KMS-11 (cell line): ENCODE measurements around the gene NFE2L2.
"Not testable (repeated sequence)": the region's sequence is repeated elsewhere in the genome, so short reads cannot be mapped to it uniquely, and the experiment has no call there.

Source experiments
- H2AFZ ChIP-seq: fragments of 200-600 bp; sonication (generic); 2 replicates; pipeline ENCODE4 v1.6.1; 2016; ENCODE audit warnings: antibody characterized with exemption, mixed run types, low read depth
- H3K27ac ChIP-seq: fragments of 200-600 bp; sonication (generic); 2 replicates; pipeline ENCODE4 v1.6.1; 2016; ENCODE audit warnings: mild to moderate bottlenecking, mixed run types
- H3K27me3 ChIP-seq: fragments of 200-600 bp; sonication (generic); 2 replicates; pipeline ENCODE4 v1.6.1; 2017; ENCODE audit warnings: mild to moderate bottlenecking, low read depth, mixed run types, moderate library complexity; ENCODE audit not compliant: insufficient read depth
- H3K36me3 ChIP-seq: fragments of 200-600 bp; sonication (generic); 2 replicates; pipeline ENCODE4 v1.6.1; 2017; ENCODE audit warnings: mild to moderate bottlenecking, mixed run types; ENCODE audit not compliant: insufficient read depth
- H3K4me1 ChIP-seq: fragments of 200-600 bp; sonication (generic); 2 replicates; pipeline ENCODE4 v1.6.1; 2016; ENCODE audit warnings: mild to moderate bottlenecking, low read depth, mixed run types; ENCODE audit not compliant: poor library complexity, severe bottlenecking
- H3K4me2 ChIP-seq: fragments of 200-600 bp; sonication (generic); 2 replicates; pipeline ENCODE4 v1.7.0; 2016; ENCODE audit warnings: mild to moderate bottlenecking, mixed run types
- H3K4me3 ChIP-seq: fragments of 200-600 bp; sonication (generic); IDR thresholded peaks from 2 replicates; pipeline ENCODE4 v1.6.1; 2017; ENCODE audit warnings: low read depth, low read length, mixed read lengths; ENCODE audit not compliant: insufficient read depth
- H3K79me2 ChIP-seq: fragments of 200-600 bp; sonication (generic); 2 replicates; pipeline ENCODE4 v1.6.1; 2016; ENCODE audit warnings: low read depth, mixed run types; ENCODE audit not compliant: insufficient read depth
- H3K9ac ChIP-seq: fragments of 200-600 bp; sonication (generic); 2 replicates; pipeline ENCODE4 v1.6.1; 2016; ENCODE audit warnings: mild to moderate bottlenecking, mixed run types
- H4K20me1 ChIP-seq: fragments of 200-600 bp; sonication (generic); 2 replicates; pipeline ENCODE4 v1.6.1; 2016; ENCODE audit warnings: mild to moderate bottlenecking, mixed run types; ENCODE audit not compliant: insufficient read depth
- CTCF ChIP-seq: fragments of 200-600 bp; sonication (generic); conservative IDR thresholded peaks from 2 replicates; pipeline ENCODE4 v1.6.1; 2017; ENCODE audit warnings: low read depth, mild to moderate bottlenecking, antibody characterized with exemption, low read length, moderate library complexity, mixed read lengths

NFE2L2 gene

GRCh38 chr2:177204417-177204816 lies 60.1 kb downstream of the NFE2L2 start:
- no peaks in the 10 kb centered on the region for H3K27me3 ChIP-seq
- no peak overlapping the region for H3K9ac ChIP-seq
- no peak for TF ChIP-seq CTCF
- no peak overlapping the region for H3K27ac ChIP-seq
- H3K79me2 ChIP-seq = no peaks in the 10 kb centered on the region
- no peak overlapping the region for H2AFZ ChIP-seq
- no peaks in the 10 kb centered on the region for H4K20me1 ChIP-seq
- H3K4me3 ChIP-seq = no peak overlapping the region
- no peaks in the 10 kb centered on the region for H3K36me3 ChIP-seq
- H3K4me1 ChIP-seq = peaks cover 18% of the 10 kb centered on the region
- no peak overlapping the region for H3K4me2 ChIP-seq

- no peaks in the 10 kb centered on the region for H3K27me3 ChIP-seq
- H3K9ac ChIP-seq = no peak overlapping the region
- no peak overlapping the region for H2AFZ ChIP-seq
- TF ChIP-seq CTCF = no peak
- H3K79me2 ChIP-seq = no peaks in the 10 kb centered on the region
- no peak overlapping the region for H3K4me2 ChIP-seq
- H3K4me3 ChIP-seq = no peak overlapping the region
- peaks cover 4% of the 10 kb centered on the region for H3K4me1 ChIP-seq
- H4K20me1 ChIP-seq = no peaks in the 10 kb centered on the region
- H3K36me3 ChIP-seq = no peaks in the 10 kb centered on the region
- H3K27ac ChIP-seq = no peak overlapping the region
Measured at GRCh38 chr2:177201919-177202346, 62.6 kb downstream of the NFE2L2 start.

GRCh38 chr2:177200419-177200818 lies 64.1 kb downstream of the NFE2L2 start:
- H3K4me2 ChIP-seq, H4K20me1 ChIP-seq, H3K36me3 ChIP-seq, H3K4me1 ChIP-seq, H3K27ac ChIP-seq, H3K79me2 ChIP-seq, H3K27me3 ChIP-seq, H3K9ac ChIP-seq, H3K4me3 ChIP-seq, H2AFZ ChIP-seq: not testable (repeated sequence)

- H3K4me1 ChIP-seq = peaks cover 19% of the 10 kb centered on the region
- H3K36me3 ChIP-seq = no peaks in the 10 kb centered on the region
- H3K79me2 ChIP-seq = no peaks in the 10 kb centered on the region
- H4K20me1 ChIP-seq = no peaks in the 10 kb centered on the region
- H3K27me3 ChIP-seq = no peaks in the 10 kb centered on the region
- H3K9ac ChIP-seq = no peak overlapping the region
- H3K4me2 ChIP-seq = no peak overlapping the region
- TF ChIP-seq CTCF = no peak
- H2AFZ ChIP-seq = no peak overlapping the region
- no peak overlapping the region for H3K4me3 ChIP-seq
- H3K27ac ChIP-seq = no peak overlapping the region
Measured at GRCh38 chr2:177195194-177195593, 69.3 kb downstream of the NFE2L2 start.

- H3K4me2 ChIP-seq = peak overlapping the region; percentile 69
- H3K36me3 ChIP-seq = no peaks in the 10 kb centered on the region
- H3K79me2 ChIP-seq = no peaks in the 10 kb centered on the region
- no peak overlapping the region for H3K9ac ChIP-seq
- H3K4me1 ChIP-seq = peaks cover 19% of the 10 kb centered on the region
- no peaks in the 10 kb centered on the region for H4K20me1 ChIP-seq
- no peak for TF ChIP-seq CTCF
- H3K4me3 ChIP-seq = no peak overlapping the region
- H3K27ac ChIP-seq = no peak overlapping the region
- H2AFZ ChIP-seq = peak overlapping the region; percentile 11
- no peaks in the 10 kb centered on the region for H3K27me3 ChIP-seq
Measured at GRCh38 chr2:177193240-177193639, 71.3 kb downstream of the NFE2L2 start.
